CD4-positive, alpha-beta memory T cell (primary cell): ENCODE results near the gene MOB2. TPM values are rescaled to one million over a fixed set of nuclear protein-coding genes. Genes with fewer than 3 reads are reported as not detected.

Experiments used
- CTCF ChIA-PET: fragments of 350-600 bp; sonication (Branson Sonifier 250); formaldehyde crosslinking; loops from one replicate; lab custom pipeline; 2021; ENCODE audit warnings: inconsistent platforms; ENCODE audit not compliant: partially characterized antibody; lab: Charles Lee
- POLR2A ChIA-PET: fragments of 350-600 bp; sonication (Branson Sonifier 250); formaldehyde crosslinking; loops from one replicate; lab custom pipeline; 2021; ENCODE audit not compliant: partially characterized antibody; lab: Charles Lee
- DNase-seq, 5 donors: peaks; one replicate each; pipeline versions ENCODE4 v3.0.0 to v3.0.0-alpha.2; 2020 to 2022; ENCODE audit warnings: mixed read lengths in 1 of 5
- H3K27ac ChIP-seq: one replicate; pipeline ENCODE4 v1.7.0; 2013; ENCODE audit warnings: low read depth, low read length
- H3K27me3 ChIP-seq: 2 replicates; pipeline ENCODE4 v1.7.0; 2013; ENCODE audit warnings: mild to moderate bottlenecking, low read length, moderate library complexity; ENCODE audit not compliant: insufficient read depth
- H3K36me3 ChIP-seq: 2 replicates; pipeline ENCODE4 v1.7.0; 2013; ENCODE audit warnings: mild to moderate bottlenecking, low read length, moderate library complexity; ENCODE audit not compliant: insufficient read depth
- H3K4me1 ChIP-seq: 2 replicates; pipeline ENCODE4 v1.7.0; 2013; ENCODE audit warnings: mild to moderate bottlenecking, low read length, moderate library complexity; ENCODE audit not compliant: insufficient read depth
- H3K4me3 ChIP-seq, 2 donors: one replicate each; pipeline ENCODE4 v1.7.0; 2013; ENCODE audit warnings: low read length in 2 of 2, mild to moderate bottlenecking in 1 of 2
- H3K9me3 ChIP-seq, 2 donors: one replicate each; pipeline ENCODE4 v1.7.0; 2013; ENCODE audit warnings: low read length in 2 of 2, control low read depth in 1 of 2; ENCODE audit not compliant: control insufficient read depth in 1 of 2
- H3K27ac Mint-ChIP-seq, 7 donors: one replicate each; pipeline ENCODE4 v1.8.0; 2020 to 2021; ENCODE audit warnings: mixed read lengths in 7 of 7, mild to moderate bottlenecking in 6 of 7, inconsistent platforms in 3 of 7, moderate library complexity in 3 of 7
- H3K27me3 Mint-ChIP-seq, 2 donors: one replicate each; pipeline ENCODE4 v1.8.0; 2020 to 2021; ENCODE audit warnings: mixed read lengths in 2 of 2
- H3K36me3 Mint-ChIP-seq, 2 donors: one replicate each; pipeline ENCODE4 v1.8.0; 2020 to 2021; ENCODE audit warnings: mixed read lengths in 2 of 2, inconsistent platforms in 1 of 2, mild to moderate bottlenecking in 1 of 2
- H3K4me1 Mint-ChIP-seq, 4 donors: one replicate each; pipeline ENCODE4 v1.8.0; 2020 to 2021; ENCODE audit warnings: mixed read lengths in 4 of 4, mild to moderate bottlenecking in 1 of 4
- H3K4me3 Mint-ChIP-seq, 8 donors: one replicate each; pipeline ENCODE4 v1.8.0; 2020 to 2021; ENCODE audit warnings: mixed read lengths in 8 of 8, mild to moderate bottlenecking in 7 of 8, moderate library complexity in 6 of 8, inconsistent platforms in 3 of 8
- H3K9me3 Mint-ChIP-seq, 8 donors: one replicate each; pipeline ENCODE4 v1.8.0; 2020 to 2021; ENCODE audit warnings: mixed read lengths in 8 of 8, mild to moderate bottlenecking in 5 of 8, inconsistent platforms in 3 of 8, moderate library complexity in 1 of 8
- intact Hi-C: fragments of 100-400 bp; cut with micrococcal nuclease; formaldehyde crosslinking; loops from one replicate; pipeline ENCODE4 v1.15.1; 2023
- polyA plus RNA-seq, 2 donors: library from polyadenylated mRNA; unstranded; fragments of 300-500 nt; fragmentation: Illumina TruSeq; gene quantifications; one replicate each; pipeline ENCODE4 v1.2.3, GENCODE V29; 2021
- total RNA-seq, 2 experiments: library from RNA; stranded (reverse); gene quantifications; one replicate each; pipeline ENCODE4 v1.2.3, GENCODE V29; 2021

Gene MOB2
- total and polyA plus RNA-seq, 4 experiments from 2014 or later: 48.8 to 74.1 (median 70.1) TPM

- no peaks in the 10 kb centered on the region for H3K4me1 ChIP-seq
- H3K36me3 ChIP-seq: peaks cover 30% of the 10 kb centered on the region
- no peaks in the 10 kb centered on the region for H3K9me3 ChIP-seq
- Mint-ChIP-seq H3K4me1 (peaks cover 0 to 1% (median 0%) of the 10 kb centered on the region in 4 donors), H3K27me3 (no peaks in the 10 kb centered on the region), H3K36me3 (peaks cover 33 to 39% of the 10 kb centered on the region in 2 donors), H3K9me3 (no peaks in the 10 kb centered on the region), H3K27ac (no peak overlapping the region), H3K4me3 (no peak overlapping the region)
- ChIA-PET POLR2A (no interaction called here), CTCF (no interaction called here)
- peak in 1 of 5 donors; percentile 13 for DNase-seq
- intact Hi-C loops: no loop called here
- no peak overlapping the region for H3K27ac ChIP-seq
- H3K27me3 ChIP-seq: no peaks in the 10 kb centered on the region
- no peak overlapping the region for H3K4me3 ChIP-seq
Measured at GRCh38 chr11:1470681-1471611, 15.6 kb downstream of the MOB2 start.

GRCh38 chr11:1469911-1470680, 16.5 kb downstream of the MOB2 start:
- Mint-ChIP-seq H3K4me3 (no peak overlapping the region), H3K9me3 (peaks cover 0 to 2% (median 0%) of the 10 kb centered on the region in 8 donors), H3K36me3 (peaks cover 32 to 35% of the 10 kb centered on the region in 2 donors), H3K27ac (no peak overlapping the region), H3K27me3 (no peaks in the 10 kb centered on the region), H3K4me1 (peaks cover 0 to 3% (median 1%) of the 10 kb centered on the region in 4 donors)
- POLR2A ChIA-PET: no interaction called here
- CTCF ChIA-PET: no interaction called here
- peaks cover 23% of the 10 kb centered on the region for H3K36me3 ChIP-seq
- DNase-seq: peak in 1 of 5 donors; percentile 13
- H3K4me3 ChIP-seq: no peak overlapping the region
- no peaks in the 10 kb centered on the region for H3K4me1 ChIP-seq
- no peak overlapping the region for H3K27ac ChIP-seq
- intact Hi-C loops: no loop called here
- no peaks in the 10 kb centered on the region for H3K9me3 ChIP-seq
- no peaks in the 10 kb centered on the region for H3K27me3 ChIP-seq

GRCh38 chr11:1469287-1469910, 17.2 kb downstream of the MOB2 start:
- intact Hi-C loops: no loop called here
- H3K36me3 ChIP-seq: peaks cover 17% of the 10 kb centered on the region
- H3K36me3 Mint-ChIP-seq: peaks cover 26 to 29% of the 10 kb centered on the region in 2 donors
- H3K4me1 ChIP-seq: no peaks in the 10 kb centered on the region
- H3K4me3 Mint-ChIP-seq: no peak overlapping the region
- ChIA-PET CTCF (no interaction called here), POLR2A (no interaction called here)
- H3K4me3 ChIP-seq: no peak overlapping the region
- no peaks in the 10 kb centered on the region for H3K27me3 ChIP-seq
- peaks cover 0 to 2% (median 0%) of the 10 kb centered on the region in 8 donors for H3K9me3 Mint-ChIP-seq
- peak in 1 of 5 donors; percentile 17 for DNase-seq
- peaks cover 0 to 3% (median 1%) of the 10 kb centered on the region in 4 donors for H3K4me1 Mint-ChIP-seq
- no peaks in the 10 kb centered on the region for H3K9me3 ChIP-seq
- H3K27ac ChIP-seq: no peak overlapping the region
- H3K27me3 Mint-ChIP-seq: no peaks in the 10 kb centered on the region
- no peak overlapping the region for H3K27ac Mint-ChIP-seq

GRCh38 chr11:1468473-1469066, 18.0 kb downstream of the MOB2 start:
- DNase-seq: no peak
- Histone ChIP-seq H3K27me3 (no peaks in the 10 kb centered on the region), H3K4me3 (no peak overlapping the region), H3K36me3 (peaks cover 11% of the 10 kb centered on the region), H3K9me3 (no peaks in the 10 kb centered on the region), H3K4me1 (no peaks in the 10 kb centered on the region), H3K27ac (no peak overlapping the region)
- intact Hi-C loops: no loop called here
- no peak overlapping the region for H3K4me3 Mint-ChIP-seq
- peaks cover 0 to 2% (median 0%) of the 10 kb centered on the region in 8 donors for H3K9me3 Mint-ChIP-seq
- H3K27me3 Mint-ChIP-seq: no peaks in the 10 kb centered on the region
- peaks cover 22 to 24% of the 10 kb centered on the region in 2 donors for H3K36me3 Mint-ChIP-seq
- POLR2A ChIA-PET: no interaction called here
- H3K27ac Mint-ChIP-seq: no peak overlapping the region
- CTCF ChIA-PET: no interaction called here
- H3K4me1 Mint-ChIP-seq: peaks cover 0 to 3% (median 1%) of the 10 kb centered on the region in 4 donors

GRCh38 chr11:1468002-1468401, 18.6 kb downstream of the MOB2 start:
- Mint-ChIP-seq H3K4me3 (no peak overlapping the region), H3K9me3 (peaks cover 0 to 2% (median 0%) of the 10 kb centered on the region in 8 donors), H3K27me3 (no peaks in the 10 kb centered on the region), H3K27ac (no peak overlapping the region), H3K36me3 (peaks cover 22 to 23% of the 10 kb centered on the region in 2 donors), H3K4me1 (peaks cover 0 to 3% (median 1%) of the 10 kb centered on the region in 4 donors)
- DNase-seq: no peak
- no peaks in the 10 kb centered on the region for H3K4me1 ChIP-seq
- H3K27me3 ChIP-seq: no peaks in the 10 kb centered on the region
- CTCF ChIA-PET: no interaction called here
- no peak overlapping the region for H3K27ac ChIP-seq
- no peaks in the 10 kb centered on the region for H3K9me3 ChIP-seq
- H3K4me3 ChIP-seq: no peak overlapping the region
- POLR2A ChIA-PET: no interaction called here
- H3K36me3 ChIP-seq: peaks cover 11% of the 10 kb centered on the region
- intact Hi-C loops: no loop called here

GRCh38 chr11:1467270-1467669, 19.3 kb downstream of the MOB2 start:
- H3K4me3 ChIP-seq: no peak overlapping the region
- Mint-ChIP-seq H3K36me3 (peaks cover 22 to 23% of the 10 kb centered on the region in 2 donors), H3K9me3 (peaks cover 0 to 2% (median 0%) of the 10 kb centered on the region in 8 donors), H3K4me1 (peaks cover 0 to 3% (median 1%) of the 10 kb centered on the region in 4 donors), H3K27me3 (no peaks in the 10 kb centered on the region), H3K27ac (peak overlapping the region in 3 of 7 donors; percentile 65 to 75 (median 72)), H3K4me3 (peak overlapping the region in 1 of 8 donors; percentile 22)
- H3K9me3 ChIP-seq: no peaks in the 10 kb centered on the region
- CTCF ChIA-PET: no interaction called here
- intact Hi-C loops: no loop called here
- POLR2A ChIA-PET: no interaction called here
- no peaks in the 10 kb centered on the region for H3K27me3 ChIP-seq
- no peaks in the 10 kb centered on the region for H3K4me1 ChIP-seq
- H3K36me3 ChIP-seq: peaks cover 11% of the 10 kb centered on the region
- H3K27ac ChIP-seq: no peak overlapping the region
- no peak for DNase-seq
